ENCODE data around the gene HOXA11. TPM values are rescaled to one million over a fixed set of nuclear protein-coding genes. Genes with fewer than 3 reads are reported as not detected.

The HOXA11 gene
- total RNA-seq, 2 experiments from 2014 or later, result 0.13 to 0.18 TPM

DNA sequence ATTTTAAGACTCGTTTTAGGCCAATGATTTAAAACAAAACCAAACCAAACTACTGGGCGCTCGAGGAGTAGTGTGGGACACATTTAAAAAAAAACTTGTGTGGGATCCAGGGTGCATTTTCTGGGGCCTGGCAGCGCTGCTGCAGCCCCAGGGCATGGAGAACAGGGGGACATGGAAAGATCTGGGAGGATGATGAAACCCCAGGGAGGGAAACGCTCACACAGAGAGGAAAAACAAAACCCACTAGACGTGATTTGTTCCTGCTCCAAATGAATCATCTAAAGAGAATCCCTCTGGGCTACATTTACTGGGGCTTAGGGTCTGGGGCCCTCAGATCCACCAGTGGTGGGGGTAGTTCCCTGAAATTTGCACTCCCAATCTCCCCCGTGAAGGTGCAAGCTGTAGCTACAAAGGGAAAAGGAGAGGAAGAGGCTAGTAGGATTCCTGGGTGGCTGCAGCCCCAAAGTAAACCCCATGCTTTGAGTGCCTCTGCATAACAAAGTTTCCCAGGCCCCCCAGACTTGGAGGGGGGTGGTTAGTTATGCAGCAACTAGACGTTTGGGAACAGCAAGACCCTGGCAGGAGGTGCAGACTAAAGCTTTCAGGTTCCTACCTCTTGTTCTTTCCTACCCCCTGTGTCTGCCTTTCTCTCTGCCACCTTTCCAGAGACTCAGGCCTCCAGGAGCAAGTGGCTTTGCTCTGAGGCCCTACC, 29.4 kb upstream of the HOXA11 start:
- TF ChIP-seq, protein P1, sequence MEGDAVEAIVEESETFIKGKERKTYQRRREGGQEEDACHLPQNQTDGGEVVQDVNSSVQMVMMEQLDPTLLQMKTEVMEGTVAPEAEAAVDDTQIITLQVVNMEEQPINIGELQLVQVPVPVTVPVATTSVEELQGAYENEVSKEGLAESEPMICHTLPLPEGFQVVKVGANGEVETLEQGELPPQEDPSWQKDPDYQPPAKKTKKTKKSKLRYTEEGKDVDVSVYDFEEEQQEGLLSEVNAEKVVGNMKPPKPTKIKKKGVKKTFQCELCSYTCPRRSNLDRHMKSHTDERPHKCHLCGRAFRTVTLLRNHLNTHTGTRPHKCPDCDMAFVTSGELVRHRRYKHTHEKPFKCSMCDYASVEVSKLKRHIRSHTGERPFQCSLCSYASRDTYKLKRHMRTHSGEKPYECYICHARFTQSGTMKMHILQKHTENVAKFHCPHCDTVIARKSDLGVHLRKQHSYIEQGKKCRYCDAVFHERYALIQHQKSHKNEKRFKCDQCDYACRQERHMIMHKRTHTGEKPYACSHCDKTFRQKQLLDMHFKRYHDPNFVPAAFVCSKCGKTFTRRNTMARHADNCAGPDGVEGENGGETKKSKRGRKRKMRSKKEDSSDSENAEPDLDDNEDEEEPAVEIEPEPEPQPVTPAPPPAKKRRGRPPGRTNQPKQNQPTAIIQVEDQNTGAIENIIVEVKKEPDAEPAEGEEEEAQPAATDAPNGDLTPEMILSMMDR (IDR thresholded peaks at IDR 0.05), result no peak
- intact Hi-C loops (cut with micrococcal nuclease), result no loop called here
- DNase-seq, result no peak
- no peaks in the 10 kb centered on the region for H3K9me3 Mint-ChIP-seq
- H3K27me3 Mint-ChIP-seq, result peaks cover 70% of the 10 kb centered on the region
- no peak overlapping the region for H3K4me3 Mint-ChIP-seq
- ChIA-PET CTCF (no interaction called here), POLR2A (no interaction called here)
- no peak for ATAC-seq
- H3K27ac Mint-ChIP-seq, result no peak overlapping the region
- no peaks in the 10 kb centered on the region for H3K36me3 Mint-ChIP-seq (ENCODE audit: low read depth)
- peaks cover 8% of the 10 kb centered on the region for H3K4me1 Mint-ChIP-seq (ENCODE audit: low read depth)

DNA sequence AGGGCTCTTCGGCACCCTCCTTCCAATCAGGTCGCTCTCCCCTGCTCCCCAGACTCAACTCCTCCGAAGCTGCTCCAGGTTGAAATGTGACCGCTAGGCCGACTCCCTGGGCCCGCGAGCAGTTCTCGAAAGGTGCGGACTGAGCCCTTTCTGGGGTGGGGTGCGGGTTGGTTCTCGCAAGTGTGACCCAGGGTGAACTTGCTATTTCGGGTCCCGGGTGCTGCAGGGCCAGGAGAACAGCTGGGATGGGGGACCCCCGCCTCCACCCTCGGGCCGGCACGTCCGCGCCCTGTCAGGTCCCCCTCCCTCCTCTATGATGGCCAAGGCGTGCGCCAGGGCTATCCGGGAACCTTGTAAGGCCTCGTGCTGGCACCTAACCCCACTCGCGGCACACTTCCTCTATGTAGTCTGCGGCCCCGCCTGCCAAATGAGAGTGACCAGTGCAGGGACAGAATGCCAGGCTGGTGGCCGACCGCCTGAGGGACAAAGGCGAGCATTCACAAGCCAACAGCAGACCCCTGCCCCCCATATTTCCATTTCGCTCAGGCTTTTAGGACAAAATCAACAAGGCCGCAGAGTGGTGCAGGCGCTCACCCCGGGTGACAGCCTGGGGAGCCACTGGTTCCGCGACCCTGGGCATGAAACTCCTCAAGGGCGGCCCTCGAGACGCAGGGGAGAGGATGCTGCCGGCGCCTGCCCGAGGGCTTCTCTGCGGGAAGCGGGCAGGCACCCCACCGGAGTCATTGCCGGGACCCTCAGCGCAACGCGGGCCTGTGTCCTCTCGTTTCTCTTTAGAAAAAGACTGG, 28.6 kb upstream of the HOXA11 start:
- Mint-ChIP-seq H3K36me3 (ENCODE audit: low read depth) (no peaks in the 10 kb centered on the region), H3K4me3 (no peak overlapping the region), H3K27me3 (peaks cover 72% of the 10 kb centered on the region), H3K27ac (no peak overlapping the region), H3K9me3 (no peaks in the 10 kb centered on the region), H3K4me1 (ENCODE audit: low read depth) (peaks cover 8% of the 10 kb centered on the region)
- ChIA-PET CTCF (no interaction called here), POLR2A (no interaction called here)
- ATAC-seq, result no peak
- TF ChIP-seq, protein P1 (IDR thresholded peaks at IDR 0.05), result no peak
- intact Hi-C loops (cut with micrococcal nuclease), result no loop called here
- no peak for DNase-seq

DNA sequence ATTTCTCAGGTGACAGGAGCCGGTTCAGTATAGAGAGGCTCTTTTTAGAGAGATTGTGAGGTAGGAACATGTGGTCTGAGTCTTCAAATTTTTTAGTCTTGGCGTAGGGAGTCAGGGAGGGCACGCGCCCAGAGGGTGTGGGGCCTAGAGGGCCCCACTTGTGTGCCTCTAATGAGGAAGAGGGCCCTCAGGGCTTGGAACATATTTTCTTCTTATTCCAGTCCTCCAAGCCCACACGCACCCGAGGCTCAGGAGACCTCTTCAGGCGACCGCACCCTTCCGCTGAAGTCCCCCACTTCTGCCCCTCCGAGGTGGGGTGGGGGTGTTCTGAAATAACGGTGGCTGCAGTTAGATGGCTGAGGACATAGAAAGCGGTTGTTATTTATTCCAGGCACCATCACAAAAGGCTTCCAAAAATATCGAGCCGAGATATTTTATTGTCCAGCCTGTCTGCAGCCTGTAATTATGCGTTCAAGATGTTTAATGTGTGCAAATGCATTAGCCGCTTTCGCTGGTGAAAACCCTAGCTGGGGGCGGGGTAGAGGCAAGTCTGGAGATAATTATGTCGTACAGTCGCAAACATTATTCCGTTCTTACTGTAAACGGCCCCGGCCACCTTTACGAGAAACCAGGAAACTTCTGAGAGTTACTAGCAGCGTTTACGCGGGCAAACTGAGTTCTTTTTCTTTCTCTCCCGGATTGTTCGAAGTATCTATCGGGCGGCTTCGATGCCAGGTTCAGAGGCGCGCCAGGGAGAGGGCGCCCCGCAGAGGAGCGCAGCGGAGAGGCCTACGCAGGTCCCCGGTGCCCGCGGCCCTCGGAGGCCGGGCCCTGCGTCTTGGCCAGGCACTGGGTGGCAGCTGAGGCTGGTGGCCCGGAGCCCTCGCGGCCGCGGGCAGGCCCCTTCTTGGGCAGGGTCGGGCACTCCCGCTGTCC, 27.7 kb upstream of the HOXA11 start:
- Mint-ChIP-seq H3K4me1 (ENCODE audit: low read depth) (peaks cover 8% of the 10 kb centered on the region), H3K27ac (no peak overlapping the region), H3K27me3 (peaks cover 77% of the 10 kb centered on the region), H3K9me3 (no peaks in the 10 kb centered on the region), H3K36me3 (ENCODE audit: low read depth) (no peaks in the 10 kb centered on the region), H3K4me3 (no peak overlapping the region)
- POLR2A ChIA-PET, result no interaction called here
- intact Hi-C loops (cut with micrococcal nuclease), result no loop called here
- TF ChIP-seq, protein P1 (IDR thresholded peaks at IDR 0.05), result no peak
- DNase-seq (no peak), ATAC-seq (peak; percentile 37)
- CTCF ChIA-PET, result no interaction called here

DNA sequence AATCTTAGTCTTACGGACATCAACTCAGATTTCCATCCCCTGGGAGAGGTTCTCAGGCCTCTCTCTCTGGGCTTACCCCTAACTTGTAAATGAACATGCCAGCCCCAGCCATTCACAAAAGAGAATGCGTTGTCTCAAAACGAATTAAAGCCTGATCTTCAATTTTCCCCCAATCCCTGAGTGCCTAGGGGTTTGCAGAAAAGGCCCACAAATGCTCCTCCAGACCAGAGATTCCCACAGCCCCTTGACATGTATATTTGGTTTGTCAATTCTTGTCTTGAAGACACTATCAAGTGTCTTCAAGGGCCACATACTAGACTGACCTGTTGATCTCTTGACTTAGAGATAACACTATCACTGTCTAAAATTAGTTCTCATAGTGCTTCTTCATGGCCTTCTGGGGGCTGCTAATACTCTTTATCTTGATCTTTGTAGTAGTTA, 26.8 kb upstream of the HOXA11 start:
- DNase-seq, result no peak
- ATAC-seq, result no peak
- H3K36me3 Mint-ChIP-seq (ENCODE audit: low read depth), result no peaks in the 10 kb centered on the region
- peaks cover 8% of the 10 kb centered on the region for H3K4me1 Mint-ChIP-seq (ENCODE audit: low read depth)
- TF ChIP-seq, protein P1 (IDR thresholded peaks at IDR 0.05), result no peak
- H3K9me3 Mint-ChIP-seq, result no peaks in the 10 kb centered on the region
- intact Hi-C loops (cut with micrococcal nuclease), result no loop called here
- no peak overlapping the region for H3K27ac Mint-ChIP-seq
- POLR2A ChIA-PET, result interaction anchor here (0.6 kb wide), 1 partner anchor 224 kb away, joined by 3 read pairs; no protein-coding TSS in a partner anchor
- peaks cover 86% of the 10 kb centered on the region for H3K27me3 Mint-ChIP-seq
- CTCF ChIA-PET, result interaction anchor here (1.0 to 3.3 kb wide), 9 partner anchors 10 to 563 kb away, joined by 3 to 25 read pairs (median 5); no protein-coding TSS in a partner anchor
- no peak overlapping the region for H3K4me3 Mint-ChIP-seq

Measured in activated CD8-positive, alpha-beta T cell treated with anti-CD3 and anti-CD28 coated beads for 36 hours (primary cell).